NB4 (cell line): ENCODE results near the gene SPG21.

Experiments
- DNase-seq: peaks from one replicate; pipeline ENCODE4 v3.0.0; 2010; ENCODE audit warnings: low read depth
- H3K4me3 ChIP-seq: one replicate; pipeline ENCODE4 v1.5.1; 2011; ENCODE audit warnings: mild to moderate bottlenecking, low read depth, low read length, moderate library complexity
- CTCF ChIP-seq: IDR thresholded peaks from one replicate; pipeline ENCODE4 v1.5.1; 2012; ENCODE audit warnings: low read depth, low read length
- MYC ChIP-seq: IDR thresholded peaks from 2 replicates; pipeline ENCODE4 v1.6.1; 2011; ENCODE audit warnings: low read depth, low read length
- POLR2A ChIP-seq: IDR thresholded peaks from 2 replicates; pipeline ENCODE4 v1.6.1; 2011; ENCODE audit warnings: mild to moderate bottlenecking; ENCODE audit not compliant: insufficient read length; ENCODE audit errors: extremely low read depth
- TF ChIP-seq, protein P1 (sequence below): IDR thresholded peaks from 2 replicates; pipeline ENCODE4 v1.6.1; 2011; ENCODE audit warnings: low read depth, low read length

Gene SPG21

DNA sequence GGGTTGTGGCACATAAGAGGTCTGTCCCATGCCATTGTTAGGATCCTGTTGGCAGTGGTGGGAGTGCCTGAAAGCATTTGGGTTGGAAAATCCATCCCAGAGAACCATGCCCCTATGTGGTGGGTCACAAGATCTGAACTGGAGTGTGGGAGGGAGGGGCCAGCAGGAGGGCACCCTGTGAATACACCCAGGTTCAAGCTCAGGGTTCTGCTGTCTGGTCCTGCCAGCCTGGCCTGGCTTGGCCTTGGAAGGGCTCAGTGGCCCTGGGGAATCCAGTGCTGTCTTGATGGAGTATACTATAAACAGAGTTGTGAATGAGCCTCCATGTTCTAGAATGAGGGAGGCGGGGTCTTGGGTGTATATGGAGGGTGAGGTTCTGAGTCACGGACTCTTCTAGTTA lies 66.2 kb downstream of the SPG21 start:
- DNase-seq = no peak
- no peak overlapping the region for H3K4me3 ChIP-seq
- TF ChIP-seq CTCF = no peak
- TF ChIP-seq POLR2A = no peak
- TF ChIP-seq, protein P1, sequence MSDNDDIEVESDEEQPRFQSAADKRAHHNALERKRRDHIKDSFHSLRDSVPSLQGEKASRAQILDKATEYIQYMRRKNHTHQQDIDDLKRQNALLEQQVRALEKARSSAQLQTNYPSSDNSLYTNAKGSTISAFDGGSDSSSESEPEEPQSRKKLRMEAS = no peak
- no peak for TF ChIP-seq MYC

- no peak overlapping the region for H3K4me3 ChIP-seq
- TF ChIP-seq, protein P1 = no peak
- no peak for TF ChIP-seq CTCF
- no peak for TF ChIP-seq POLR2A
- TF ChIP-seq MYC = no peak
- no peak for DNase-seq
Observed at GRCh38 chr15:64921711-64922110, 68.0 kb downstream of the SPG21 start.

GRCh38 chr15:64919721-64920120 lies 70.0 kb downstream of the SPG21 start:
- no peak overlapping the region for H3K4me3 ChIP-seq
- no peak for DNase-seq
- no peak for TF ChIP-seq POLR2A
- TF ChIP-seq MYC = no peak
- TF ChIP-seq, protein P1 = no peak
- TF ChIP-seq CTCF = no peak

GRCh38 chr15:64917211-64917610 lies 72.5 kb downstream of the SPG21 start:
- H3K4me3 ChIP-seq = no peak overlapping the region
- no peak for DNase-seq
- TF ChIP-seq, protein P1 = no peak
- TF ChIP-seq POLR2A (no peak), CTCF (no peak), MYC (no peak)

GRCh38 chr15:64916365-64916764 lies 73.3 kb downstream of the SPG21 start:
- H3K4me3 ChIP-seq = no peak overlapping the region
- no peak for DNase-seq
- TF ChIP-seq MYC = no peak
- TF ChIP-seq, protein P1 = no peak
- TF ChIP-seq CTCF = no peak
- TF ChIP-seq POLR2A = no peak

DNA sequence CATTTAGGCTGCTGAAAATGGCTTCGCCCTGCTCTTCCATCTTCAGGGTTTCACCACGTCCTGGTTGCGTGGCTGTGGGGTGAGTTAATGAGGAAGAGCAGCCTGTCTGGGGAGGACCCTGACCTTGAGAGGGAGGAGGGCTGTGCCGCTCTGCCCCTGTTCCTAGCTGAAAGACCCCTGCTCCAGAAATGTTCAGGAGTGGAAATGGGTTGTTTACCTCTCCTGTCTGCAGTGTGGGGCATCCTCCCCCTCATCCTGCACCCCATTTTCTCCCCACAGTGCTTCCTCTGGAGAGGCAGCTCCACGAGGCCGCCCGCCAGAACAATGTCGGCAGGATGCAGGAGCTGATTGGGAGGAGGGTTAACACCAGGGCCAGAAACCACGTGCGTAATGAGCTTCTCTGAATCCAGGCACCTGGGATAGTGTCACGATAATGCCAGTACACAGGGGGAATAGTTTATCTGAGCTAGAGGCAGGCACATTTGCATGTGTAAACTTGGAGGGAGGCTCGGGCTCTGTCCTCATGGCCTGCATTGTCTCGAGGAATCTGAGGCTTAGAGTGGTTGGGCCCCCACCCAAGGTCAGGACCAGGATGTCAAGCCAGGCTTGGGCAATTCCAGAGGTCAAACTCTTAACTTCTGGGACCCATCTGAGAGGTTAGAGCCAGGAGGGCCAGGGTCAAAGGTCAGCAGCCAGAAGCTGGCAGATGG lies 74.0 kb downstream of the SPG21 start:
- TF ChIP-seq MYC (no peak), CTCF (no peak), POLR2A (no peak)
- TF ChIP-seq, protein P1 = no peak
- no peak overlapping the region for H3K4me3 ChIP-seq
- DNase-seq = peak; percentile 15
